HG02588 (cell line): ENCODE measurements around the gene ECE2.
"Not testable (repeated sequence)": the region's sequence is repeated elsewhere in the genome, so short reads cannot be mapped to it uniquely, and the experiment has no call there.

ENCODE experiments used
- ATAC-seq: cut with Tn5 transposase; IDR thresholded peaks from one replicate; pipeline ENCODE4 v1.9.1; 2021; ENCODE audit warnings: mild to moderate bottlenecking, moderate library complexity; ENCODE audit not compliant: unreplicated experiment

Gene ECE2

GRCh38 chr3:184262764-184263179 is 13.1 kb upstream of the ECE2 start:
- no peak for ATAC-seq

- not testable (repeated sequence) for ATAC-seq
These were observed 8.6 kb upstream of the ECE2 start for GRCh38 chr3:184267249-184267648.

- ATAC-seq = no peak
These were observed 3.6 kb upstream of the ECE2 start for GRCh38 chr3:184272269-184272668.

- ATAC-seq = no peak
These were observed 481 bp upstream of the ECE2 start for GRCh38 chr3:184275381-184275701.

- ATAC-seq = no peak
These were observed 1.5 kb downstream of the ECE2 start for GRCh38 chr3:184277366-184277765.

- no peak for ATAC-seq
These were observed 7.1 kb downstream of the ECE2 start for GRCh38 chr3:184282941-184283340.

- no peak for ATAC-seq
These were observed 7.9 kb downstream of the ECE2 start for GRCh38 chr3:184283681-184284080.

GRCh38 chr3:184284696-184285095 is 8.9 kb downstream of the ECE2 start:
- ATAC-seq = no peak

- ATAC-seq = no peak
These were observed 13.7 kb downstream of the ECE2 start for GRCh38 chr3:184289426-184289938.

- ATAC-seq = no peak
These were observed 14.5 kb downstream of the ECE2 start for GRCh38 chr3:184290331-184290730.

- no peak for ATAC-seq
These were observed 15.4 kb downstream of the ECE2 start for GRCh38 chr3:184291044-184291737.

GRCh38 chr3:184291738-184292445 is 16.1 kb downstream of the ECE2 start:
- no peak for ATAC-seq

- no peak for ATAC-seq
These were observed 19.9 kb downstream of the ECE2 start for GRCh38 chr3:184295771-184296170.

- ATAC-seq = no peak
These were observed 20.8 kb downstream of the ECE2 start for GRCh38 chr3:184296616-184297015.

- peak; percentile 91 for ATAC-seq
These were observed 23.1 kb downstream of the ECE2 start, which contains the start of gene PSMD2 for GRCh38 chr3:184298759-184299487. Gene PSMD2, plus strand, starts transcription at chr3:184299241. Its CDS starts 26 bp downstream, at chr3:184299267.

- no peak for ATAC-seq
These were observed 23.9 kb downstream of the ECE2 start for GRCh38 chr3:184299488-184300377.

- ATAC-seq = no peak
These were observed 24.5 kb downstream of the ECE2 start for GRCh38 chr3:184300378-184300720.

- ATAC-seq = no peak
These were observed 29.8 kb downstream of the ECE2 start for GRCh38 chr3:184305577-184305976.

- ATAC-seq = no peak
These were observed 30.6 kb downstream of the ECE2 start for GRCh38 chr3:184306341-184306972.

GRCh38 chr3:184307915-184308314 is 32.1 kb downstream of the ECE2 start:
- ATAC-seq = no peak
